Measurements from ENCODE around the gene BANK1.

BANK1 gene

GRCh38 chr4:101823864-101824263, 33.3 kb downstream of the BANK1 start:
- DNase-seq (ENCODE audit: low read depth in 2 of 2) = no peak

GRCh38 chr4:101824500-101824899, 34.0 kb downstream of the BANK1 start:
- no peak for DNase-seq (ENCODE audit: low read depth in 2 of 2)

- DNase-seq (ENCODE audit: low read depth in 2 of 2) = no peak
These were observed 35.4 kb downstream of the BANK1 start for GRCh38 chr4:101825953-101826352.

GRCh38 chr4:101831816-101832215, 41.3 kb downstream of the BANK1 start:
- no peak for DNase-seq (ENCODE audit: low read depth in 2 of 2)

GRCh38 chr4:101833480-101833879, 43.0 kb downstream of the BANK1 start:
- DNase-seq (ENCODE audit: low read depth in 2 of 2) = no peak

GRCh38 chr4:101835121-101835904, 44.8 kb downstream of the BANK1 start:
- DNase-seq (ENCODE audit: low read depth in 2 of 2) = no peak

GRCh38 chr4:101843054-101843453, 52.5 kb downstream of the BANK1 start:
- DNase-seq (ENCODE audit: low read depth in 2 of 2) = no peak

- DNase-seq (ENCODE audit: low read depth in 2 of 2) = no peak
These were observed 56.0 kb downstream of the BANK1 start for GRCh38 chr4:101846550-101846949.

- no peak for DNase-seq (ENCODE audit: low read depth in 2 of 2)
These were observed 60.2 kb downstream of the BANK1 start for GRCh38 chr4:101850698-101851097.

GRCh38 chr4:101851672-101852071, 61.1 kb downstream of the BANK1 start:
- no peak for DNase-seq (ENCODE audit: low read depth in 2 of 2)

- no peak for DNase-seq (ENCODE audit: low read depth in 2 of 2)
These were observed 62.5 kb downstream of the BANK1 start for GRCh38 chr4:101853028-101853427.

- no peak for DNase-seq (ENCODE audit: low read depth in 2 of 2)
These were observed 63.2 kb downstream of the BANK1 start for GRCh38 chr4:101853691-101854090.

- DNase-seq (ENCODE audit: low read depth in 2 of 2) = no peak
These were observed 64.7 kb downstream of the BANK1 start for GRCh38 chr4:101855239-101855638.

- no peak for DNase-seq (ENCODE audit: low read depth in 2 of 2)
These were observed 65.6 kb downstream of the BANK1 start for GRCh38 chr4:101856149-101856548.

GRCh38 chr4:101857176-101857575, 66.6 kb downstream of the BANK1 start:
- no peak for DNase-seq (ENCODE audit: low read depth in 2 of 2)

GRCh38 chr4:101858641-101859040, 68.1 kb downstream of the BANK1 start:
- DNase-seq (ENCODE audit: low read depth in 2 of 2) = no peak

GRCh38 chr4:101862595-101862994, 72.1 kb downstream of the BANK1 start:
- DNase-seq (ENCODE audit: low read depth in 2 of 2) = no peak

GRCh38 chr4:101864660-101865059, 74.1 kb downstream of the BANK1 start:
- DNase-seq (ENCODE audit: low read depth in 2 of 2) = no peak

- DNase-seq (ENCODE audit: low read depth in 2 of 2) = no peak
These were observed 75.1 kb downstream of the BANK1 start for GRCh38 chr4:101865501-101866062.

- no peak for DNase-seq (ENCODE audit: low read depth in 2 of 2)
These were observed 80.3 kb downstream of the BANK1 start for GRCh38 chr4:101870874-101871273.

GRCh38 chr4:101871962-101872676, 81.6 kb downstream of the BANK1 start:
- no peak for DNase-seq (ENCODE audit: low read depth in 2 of 2)

- DNase-seq (ENCODE audit: low read depth in 2 of 2) = no peak
These were observed 95.0 kb downstream of the BANK1 start for GRCh38 chr4:101885574-101885973.

GRCh38 chr4:101886826-101887225, 96.3 kb downstream of the BANK1 start:
- DNase-seq (ENCODE audit: low read depth in 2 of 2) = no peak
